Smooth muscle cell (in vitro differentiated cells): Measurements from ENCODE around the gene SBF1. TPM values are rescaled to one million over a fixed set of nuclear protein-coding genes. Genes with fewer than 3 reads are reported as not detected.

Experiments used
- DNase-seq: peaks from one replicate; lab custom pipeline; 2025; ENCODE audit not compliant: unreplicated experiment; lab: John Stamatoyannopoulos, UW
- H2AFZ ChIP-seq: fragments of 200-600 bp; sonication (generic); 2 replicates; pipeline ENCODE4 v1.6.0; 2016; ENCODE audit warnings: antibody characterized with exemption, low read depth, mild to moderate bottlenecking
- H3F3A ChIP-seq: fragments of 200-600 bp; sonication (generic); 2 replicates; pipeline ENCODE4 v1.6.0; 2017; ENCODE audit warnings: antibody characterized with exemption, low read depth
- H3K27ac ChIP-seq: fragments of 200-600 bp; sonication (generic); 2 replicates; pipeline ENCODE4 v1.5.1; 2016; ENCODE audit warnings: low read depth, mild to moderate bottlenecking
- H3K27me3 ChIP-seq: fragments of 200-600 bp; sonication (generic); 2 replicates; pipeline ENCODE4 v1.6.1; 2016; ENCODE audit warnings: low read depth, mild to moderate bottlenecking
- H3K36me3 ChIP-seq: fragments of 200-600 bp; sonication (generic); 2 replicates; pipeline ENCODE4 v1.5.1; 2016; ENCODE audit warnings: low read depth
- H3K4me1 ChIP-seq: fragments of 200-600 bp; sonication (generic); 2 replicates; pipeline ENCODE4 v1.5.1; 2016; ENCODE audit warnings: low read depth
- H3K4me2 ChIP-seq: fragments of 200-600 bp; sonication (generic); 2 replicates; pipeline ENCODE4 v1.6.0; 2016; ENCODE audit warnings: mild to moderate bottlenecking
- H3K4me3 ChIP-seq: fragments of 200-600 bp; sonication (generic); 2 replicates; pipeline ENCODE4 v1.5.1; 2016; ENCODE audit warnings: mild to moderate bottlenecking
- H3K79me2 ChIP-seq: fragments of 200-600 bp; sonication (generic); 2 replicates; pipeline ENCODE4 v1.6.0; 2016; ENCODE audit warnings: low read depth, mild to moderate bottlenecking
- H3K9ac ChIP-seq: fragments of 200-600 bp; sonication (generic); 2 replicates; pipeline ENCODE4 v1.6.0; 2016; ENCODE audit warnings: low read depth
- H3K9me3 ChIP-seq: fragments of 200-600 bp; sonication (generic); replicated peaks from 2 replicates; pipeline ENCODE4 v1.5.1; 2016; ENCODE audit warnings: low read depth
- H4K20me1 ChIP-seq: fragments of 200-600 bp; sonication (generic); 2 replicates; pipeline ENCODE4 v1.6.0; 2016; ENCODE audit warnings: low read depth
- CTCF ChIP-seq: fragments of 200-600 bp; sonication (generic); IDR thresholded peaks from 2 replicates; pipeline ENCODE4 v1.5.1; 2017; ENCODE audit warnings: borderline replicate concordance, mild to moderate bottlenecking, antibody characterized with exemption; ENCODE audit not compliant: insufficient read depth, poor library complexity, severe bottlenecking
- WGBS: methylation state at CpG from one replicate; pipeline ENCODE4 v1.1.7; 2016; ENCODE audit warnings: low lambda C conversion rate; 5-methylcytosine and 5-hydroxymethylcytosine counted together
- polyA plus RNA-seq: library from polyadenylated mRNA; unstranded; fragments of >200 nt; fragmentation: Nextera tagmentation; extraction: Ambion mirVana; gene quantifications from 2 replicates; pipeline ENCODE4 v1.2.1, GENCODE V29; 2016
- total RNA-seq: library from RNA; depleted of rRNA; stranded (reverse); fragments of >200 nt; gene quantifications from 2 replicates; pipeline ENCODE4 v1.2.3, GENCODE V29; 2014

Gene SBF1
- total and polyA plus RNA-seq, 2 experiments from 2014 or later = 37.3 to 53.6 TPM

GRCh38 chr22:50439314-50439870 is 35.4 kb downstream of the SBF1 start:
- peaks cover 4% of the 10 kb centered on the region for H4K20me1 ChIP-seq
- no peaks in the 10 kb centered on the region for H3K9me3 ChIP-seq
- no peaks in the 10 kb centered on the region for H3K27me3 ChIP-seq
- H3K36me3 ChIP-seq = no peaks in the 10 kb centered on the region
- no peak overlapping the region for H3K27ac ChIP-seq
- H2AFZ ChIP-seq = no peak overlapping the region
- H3K4me1 ChIP-seq = no peaks in the 10 kb centered on the region
- no peak overlapping the region for H3K4me3 ChIP-seq
- H3K9ac ChIP-seq = no peak overlapping the region
- 94% methylated on average over 17 of the region's 17 CpGs for WGBS
- H3K4me2 ChIP-seq = no peak overlapping the region
- TF ChIP-seq CTCF = no peak
- DNase-seq = no peak
- H3F3A ChIP-seq = no peaks in the 10 kb centered on the region
- H3K79me2 ChIP-seq = no peaks in the 10 kb centered on the region

GRCh38 chr22:50438305-50439275 is 36.2 kb downstream of the SBF1 start:
- Histone ChIP-seq H4K20me1 (peaks cover 4% of the 10 kb centered on the region), H3K9me3 (no peaks in the 10 kb centered on the region), H3K4me2 (no peak overlapping the region), H2AFZ (no peak overlapping the region), H3K4me1 (no peaks in the 10 kb centered on the region), H3K27ac (no peak overlapping the region), H3K79me2 (no peaks in the 10 kb centered on the region), H3K27me3 (no peaks in the 10 kb centered on the region), H3F3A (no peaks in the 10 kb centered on the region), H3K36me3 (no peaks in the 10 kb centered on the region), H3K9ac (no peak overlapping the region), H3K4me3 (no peak overlapping the region)
- DNase-seq = no peak
- 96% methylated on average over 34 of the region's 34 CpGs for WGBS
- TF ChIP-seq CTCF = no peak

- no peaks in the 10 kb centered on the region for H3K27me3 ChIP-seq
- no peaks in the 10 kb centered on the region for H3F3A ChIP-seq
- H3K9me3 ChIP-seq = no peaks in the 10 kb centered on the region
- no peak overlapping the region for H2AFZ ChIP-seq
- no peaks in the 10 kb centered on the region for H3K36me3 ChIP-seq
- H3K4me1 ChIP-seq = no peaks in the 10 kb centered on the region
- DNase-seq = no peak
- no peaks in the 10 kb centered on the region for H4K20me1 ChIP-seq
- no peaks in the 10 kb centered on the region for H3K79me2 ChIP-seq
- TF ChIP-seq CTCF = no peak
- H3K27ac ChIP-seq = no peak overlapping the region
- no peak overlapping the region for H3K9ac ChIP-seq
- WGBS = 93% methylated on average over 35 of the region's 36 CpGs
- H3K4me2 ChIP-seq = no peak overlapping the region
- no peak overlapping the region for H3K4me3 ChIP-seq
These were observed 37.1 kb downstream of the SBF1 start for GRCh38 chr22:50437511-50438304.
